GM23338 (cell line): ENCODE results near the gene CSRP2. TPM values are rescaled to one million over a fixed set of nuclear protein-coding genes. Genes with fewer than 3 reads are reported as not detected.

Experiments
- ATAC-seq: fragments of 200-7000 bp; cut with Tn5 transposase; 3 replicates; pipeline ENCODE4 v1.9.1; 2020
- DNase-seq: peaks from one replicate; pipeline ENCODE4 v3.0.0-alpha.2; 2015; ENCODE audit warnings: low spot score
- H2AFZ ChIP-seq: fragments of 200-600 bp; sonication (generic); 2 replicates; pipeline ENCODE4 v1.8.0; 2016; ENCODE audit warnings: antibody characterized with exemption, mild to moderate bottlenecking, moderate library complexity
- H3F3A ChIP-seq: fragments of 200-600 bp; sonication (generic); replicated peaks from 2 replicates; pipeline ENCODE4 v1.8.0; 2017; ENCODE audit warnings: antibody characterized with exemption, mixed run types, low read depth
- H3K27ac ChIP-seq: fragments of 200-600 bp; sonication (generic); 2 replicates; pipeline ENCODE4 v1.6.1; 2016; ENCODE audit warnings: low read depth
- H3K27me3 ChIP-seq: fragments of 200-600 bp; sonication (generic); 2 replicates; pipeline ENCODE4 v1.8.0; 2016; ENCODE audit warnings: mild to moderate bottlenecking, mixed run types, moderate library complexity; ENCODE audit not compliant: insufficient read depth
- H3K36me3 ChIP-seq: fragments of 200-600 bp; sonication (generic); 2 replicates; pipeline ENCODE4 v1.8.0; 2016; ENCODE audit warnings: mild to moderate bottlenecking; ENCODE audit not compliant: insufficient read depth
- H3K4me1 ChIP-seq: fragments of 200-600 bp; sonication (generic); 2 replicates; pipeline ENCODE4 v1.8.0; 2016; ENCODE audit warnings: mild to moderate bottlenecking, moderate library complexity; ENCODE audit not compliant: insufficient read depth
- H3K4me2 ChIP-seq: fragments of 200-600 bp; sonication (generic); 2 replicates; pipeline ENCODE4 v1.7.1; 2017; ENCODE audit warnings: mixed run types
- H3K4me3 ChIP-seq: fragments of 200-600 bp; sonication (generic); 2 replicates; pipeline ENCODE4 v1.6.1; 2016; ENCODE audit warnings: mixed run types
- H3K79me2 ChIP-seq: fragments of 200-600 bp; sonication (generic); replicated peaks from 2 replicates; pipeline ENCODE4 v1.8.0; 2017; ENCODE audit warnings: mild to moderate bottlenecking; ENCODE audit not compliant: insufficient read depth
- H3K9me2 ChIP-seq: fragments of 200-600 bp; sonication (generic); 2 replicates; pipeline ENCODE4 v1.8.0; 2017; ENCODE audit not compliant: insufficient read depth
- H4K20me1 ChIP-seq: fragments of 200-600 bp; sonication (generic); replicated peaks from 2 replicates; pipeline ENCODE4 v1.8.0; 2017; ENCODE audit warnings: mild to moderate bottlenecking; ENCODE audit not compliant: insufficient read depth
- H3K27ac Mint-ChIP-seq: 2 replicates; pipeline ENCODE4 v1.8.0; 2020; ENCODE audit warnings: inconsistent platforms, mild to moderate bottlenecking, moderate library complexity, mixed read lengths
- H3K27me3 Mint-ChIP-seq: 3 replicates; pipeline ENCODE4 v1.8.0; 2022; ENCODE audit warnings: low read depth, mild to moderate bottlenecking, moderate library complexity, mixed read lengths, inconsistent platforms; ENCODE audit not compliant: insufficient read depth, poor library complexity
- H3K36me3 Mint-ChIP-seq: 3 replicates; pipeline ENCODE4 v1.8.0; 2021; ENCODE audit warnings: low read depth, mild to moderate bottlenecking, inconsistent platforms, moderate library complexity, mixed read lengths
- H3K4me1 Mint-ChIP-seq: 3 replicates; pipeline ENCODE4 v1.8.0; 2020; ENCODE audit warnings: mild to moderate bottlenecking, inconsistent platforms, mixed read lengths
- H3K4me3 Mint-ChIP-seq: 3 replicates; pipeline ENCODE4 v1.8.0; 2021; ENCODE audit warnings: moderate library complexity, mild to moderate bottlenecking, inconsistent platforms, mixed read lengths
- H3K9me3 Mint-ChIP-seq: 3 replicates; pipeline ENCODE4 v1.8.0; 2020; ENCODE audit warnings: moderate library complexity, mild to moderate bottlenecking, inconsistent platforms, mixed read lengths
- CREB1 ChIP-seq: fragments of 250-450 bp; sonication (Bioruptor Pico); IDR thresholded peaks from 2 replicates; pipeline ENCODE4 v1.5.0; 2020; ENCODE audit warnings: low read depth, mild to moderate bottlenecking, moderate library complexity
- EZH2 ChIP-seq: fragments of 200-600 bp; sonication (generic); IDR thresholded peaks from one replicate; pipeline ENCODE4 v1.8.0; 2017; ENCODE audit warnings: antibody characterized with exemption, mild to moderate bottlenecking, low read depth; ENCODE audit not compliant: unreplicated experiment
- EZH2phosphoT487 ChIP-seq: fragments of 200-600 bp; sonication (generic); IDR thresholded peaks from one replicate; pipeline ENCODE4 v1.8.1; 2018; ENCODE audit warnings: antibody characterized with exemption; ENCODE audit not compliant: unreplicated experiment
- NANOG ChIP-seq: IDR thresholded peaks from 2 replicates; pipeline ENCODE4 v1.6.1; 2016; ENCODE audit warnings: antibody characterized with exemption, borderline replicate concordance
- POLR2AphosphoS5 ChIP-seq: IDR thresholded peaks from 2 replicates; pipeline ENCODE4 v1.6.1; 2016; ENCODE audit warnings: antibody characterized with exemption, low read depth
- STAT1 ChIP-seq: IDR thresholded peaks from one replicate; pipeline ENCODE4 v1.6.1; 2016; ENCODE audit warnings: antibody characterized with exemption; ENCODE audit not compliant: unreplicated experiment
- ZNF114 ChIP-seq: fragments of 250-450 bp; sonication (Bioruptor Pico); IDR thresholded peaks from 2 replicates; pipeline ENCODE4 v1.5.0; 2020; ENCODE audit warnings: mild to moderate bottlenecking, moderate library complexity
- ZNF331 ChIP-seq: fragments of 250-450 bp; sonication (Bioruptor Pico); IDR thresholded peaks from 2 replicates; pipeline ENCODE4 v1.5.0; 2020; ENCODE audit warnings: low read depth, mild to moderate bottlenecking, moderate library complexity
- polyA plus RNA-seq: library from polyadenylated mRNA; unstranded; fragments of >200 nt; fragmentation: Nextera tagmentation; extraction: Ambion mirVana; gene quantifications from 2 replicates; pipeline ENCODE4 v1.2.1, GENCODE V29; 2016
- total RNA-seq: library from RNA; depleted of rRNA; stranded (reverse); fragments of >200 nt; shearing (Covaris generic); gene quantifications from 2 replicates; pipeline ENCODE4 v1.2.3, GENCODE V29; 2014
- TF ChIP-seq, protein P1 (sequence below), 2 experiments: fragments of 200-600 bp in 1 of 2; sonication (generic) in 1 of 2; conservative IDR thresholded peaks; 2 replicates each; pipeline versions ENCODE4 v1.5.1 to v1.6.1; 2016 to 2017; ENCODE audit warnings: antibody characterized with exemption in 2 of 2, low read depth in 2 of 2, mild to moderate bottlenecking in 2 of 2, moderate library complexity in 1 of 2
- TF ChIP-seq, protein P2 (sequence below): IDR thresholded peaks from 2 replicates; pipeline ENCODE4 v1.6.1; 2016; ENCODE audit warnings: antibody characterized with exemption
- TF ChIP-seq, protein P3 (sequence below): fragments of 250-450 bp; sonication (Bioruptor Pico); IDR thresholded peaks from 2 replicates; pipeline ENCODE4 v1.5.0; 2020; ENCODE audit warnings: mild to moderate bottlenecking, moderate library complexity
- TF ChIP-seq, protein P4 (sequence below): IDR thresholded peaks from one replicate; pipeline ENCODE4 v1.6.1; 2018; ENCODE audit warnings: antibody characterized with exemption; ENCODE audit not compliant: unreplicated experiment

The CSRP2 gene
- total and polyA plus RNA-seq, 2 experiments from 2014 or later = 166 to 315 TPM

DNA sequence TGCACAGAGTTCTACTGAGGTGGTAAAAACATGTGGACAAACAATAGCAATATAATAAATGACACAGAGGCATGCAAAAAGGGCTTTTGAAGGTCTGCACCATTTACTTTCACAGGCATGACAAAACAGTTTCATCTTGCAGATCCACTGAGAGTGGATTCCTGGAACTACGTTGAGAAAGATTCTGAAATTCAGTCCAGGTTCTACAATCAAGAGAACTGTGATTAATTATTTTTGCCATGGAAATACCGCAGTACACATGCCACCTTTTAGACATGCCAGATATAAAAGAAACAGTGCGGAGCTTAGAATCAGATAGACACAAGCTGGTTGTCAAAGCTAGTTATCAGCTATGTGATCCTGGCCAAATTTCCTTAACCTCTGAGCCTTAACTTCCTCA is 4.8 kb downstream of the CSRP2 start:
- Mint-ChIP-seq H3K4me3 (no peak overlapping the region), H3K9me3 (no peaks in the 10 kb centered on the region), H3K27me3 (peaks cover 2% of the 10 kb centered on the region), H3K27ac (no peak overlapping the region), H3K36me3 (peaks cover 17% of the 10 kb centered on the region; the same call in 2 of the 3 replicates), H3K4me1 (peaks cover 65% of the 10 kb centered on the region)
- H3K4me2 ChIP-seq = peak overlapping the region; percentile 9; the same call in 1 of the 2 replicates
- H3K27ac ChIP-seq = no peak overlapping the region
- H3F3A ChIP-seq = peaks cover 3% of the 10 kb centered on the region; the same call in 1 of the 2 replicates
- peaks cover 83% of the 10 kb centered on the region for H3K79me2 ChIP-seq
- peaks cover 16% of the 10 kb centered on the region for H4K20me1 ChIP-seq
- no peaks in the 10 kb centered on the region for H3K36me3 ChIP-seq
- H2AFZ ChIP-seq = no peak overlapping the region
- H3K4me3 ChIP-seq = no peak overlapping the region
- no peak for DNase-seq
- TF ChIP-seq, protein P1, sequence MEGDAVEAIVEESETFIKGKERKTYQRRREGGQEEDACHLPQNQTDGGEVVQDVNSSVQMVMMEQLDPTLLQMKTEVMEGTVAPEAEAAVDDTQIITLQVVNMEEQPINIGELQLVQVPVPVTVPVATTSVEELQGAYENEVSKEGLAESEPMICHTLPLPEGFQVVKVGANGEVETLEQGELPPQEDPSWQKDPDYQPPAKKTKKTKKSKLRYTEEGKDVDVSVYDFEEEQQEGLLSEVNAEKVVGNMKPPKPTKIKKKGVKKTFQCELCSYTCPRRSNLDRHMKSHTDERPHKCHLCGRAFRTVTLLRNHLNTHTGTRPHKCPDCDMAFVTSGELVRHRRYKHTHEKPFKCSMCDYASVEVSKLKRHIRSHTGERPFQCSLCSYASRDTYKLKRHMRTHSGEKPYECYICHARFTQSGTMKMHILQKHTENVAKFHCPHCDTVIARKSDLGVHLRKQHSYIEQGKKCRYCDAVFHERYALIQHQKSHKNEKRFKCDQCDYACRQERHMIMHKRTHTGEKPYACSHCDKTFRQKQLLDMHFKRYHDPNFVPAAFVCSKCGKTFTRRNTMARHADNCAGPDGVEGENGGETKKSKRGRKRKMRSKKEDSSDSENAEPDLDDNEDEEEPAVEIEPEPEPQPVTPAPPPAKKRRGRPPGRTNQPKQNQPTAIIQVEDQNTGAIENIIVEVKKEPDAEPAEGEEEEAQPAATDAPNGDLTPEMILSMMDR (conservative IDR thresholded peaks at IDR 0.05; ENCODE audit: low read depth in 2 of 2) = no peak
- TF ChIP-seq ZNF114 (CRISPR knock-in tag) = no peak
- TF ChIP-seq, protein P2, sequence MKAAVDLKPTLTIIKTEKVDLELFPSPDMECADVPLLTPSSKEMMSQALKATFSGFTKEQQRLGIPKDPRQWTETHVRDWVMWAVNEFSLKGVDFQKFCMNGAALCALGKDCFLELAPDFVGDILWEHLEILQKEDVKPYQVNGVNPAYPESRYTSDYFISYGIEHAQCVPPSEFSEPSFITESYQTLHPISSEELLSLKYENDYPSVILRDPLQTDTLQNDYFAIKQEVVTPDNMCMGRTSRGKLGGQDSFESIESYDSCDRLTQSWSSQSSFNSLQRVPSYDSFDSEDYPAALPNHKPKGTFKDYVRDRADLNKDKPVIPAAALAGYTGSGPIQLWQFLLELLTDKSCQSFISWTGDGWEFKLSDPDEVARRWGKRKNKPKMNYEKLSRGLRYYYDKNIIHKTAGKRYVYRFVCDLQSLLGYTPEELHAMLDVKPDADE = no peak
- TF ChIP-seq NANOG = no peak
- TF ChIP-seq STAT1 = no peak
- TF ChIP-seq EZH2phosphoT487 = no peak
- TF ChIP-seq, protein P3, sequence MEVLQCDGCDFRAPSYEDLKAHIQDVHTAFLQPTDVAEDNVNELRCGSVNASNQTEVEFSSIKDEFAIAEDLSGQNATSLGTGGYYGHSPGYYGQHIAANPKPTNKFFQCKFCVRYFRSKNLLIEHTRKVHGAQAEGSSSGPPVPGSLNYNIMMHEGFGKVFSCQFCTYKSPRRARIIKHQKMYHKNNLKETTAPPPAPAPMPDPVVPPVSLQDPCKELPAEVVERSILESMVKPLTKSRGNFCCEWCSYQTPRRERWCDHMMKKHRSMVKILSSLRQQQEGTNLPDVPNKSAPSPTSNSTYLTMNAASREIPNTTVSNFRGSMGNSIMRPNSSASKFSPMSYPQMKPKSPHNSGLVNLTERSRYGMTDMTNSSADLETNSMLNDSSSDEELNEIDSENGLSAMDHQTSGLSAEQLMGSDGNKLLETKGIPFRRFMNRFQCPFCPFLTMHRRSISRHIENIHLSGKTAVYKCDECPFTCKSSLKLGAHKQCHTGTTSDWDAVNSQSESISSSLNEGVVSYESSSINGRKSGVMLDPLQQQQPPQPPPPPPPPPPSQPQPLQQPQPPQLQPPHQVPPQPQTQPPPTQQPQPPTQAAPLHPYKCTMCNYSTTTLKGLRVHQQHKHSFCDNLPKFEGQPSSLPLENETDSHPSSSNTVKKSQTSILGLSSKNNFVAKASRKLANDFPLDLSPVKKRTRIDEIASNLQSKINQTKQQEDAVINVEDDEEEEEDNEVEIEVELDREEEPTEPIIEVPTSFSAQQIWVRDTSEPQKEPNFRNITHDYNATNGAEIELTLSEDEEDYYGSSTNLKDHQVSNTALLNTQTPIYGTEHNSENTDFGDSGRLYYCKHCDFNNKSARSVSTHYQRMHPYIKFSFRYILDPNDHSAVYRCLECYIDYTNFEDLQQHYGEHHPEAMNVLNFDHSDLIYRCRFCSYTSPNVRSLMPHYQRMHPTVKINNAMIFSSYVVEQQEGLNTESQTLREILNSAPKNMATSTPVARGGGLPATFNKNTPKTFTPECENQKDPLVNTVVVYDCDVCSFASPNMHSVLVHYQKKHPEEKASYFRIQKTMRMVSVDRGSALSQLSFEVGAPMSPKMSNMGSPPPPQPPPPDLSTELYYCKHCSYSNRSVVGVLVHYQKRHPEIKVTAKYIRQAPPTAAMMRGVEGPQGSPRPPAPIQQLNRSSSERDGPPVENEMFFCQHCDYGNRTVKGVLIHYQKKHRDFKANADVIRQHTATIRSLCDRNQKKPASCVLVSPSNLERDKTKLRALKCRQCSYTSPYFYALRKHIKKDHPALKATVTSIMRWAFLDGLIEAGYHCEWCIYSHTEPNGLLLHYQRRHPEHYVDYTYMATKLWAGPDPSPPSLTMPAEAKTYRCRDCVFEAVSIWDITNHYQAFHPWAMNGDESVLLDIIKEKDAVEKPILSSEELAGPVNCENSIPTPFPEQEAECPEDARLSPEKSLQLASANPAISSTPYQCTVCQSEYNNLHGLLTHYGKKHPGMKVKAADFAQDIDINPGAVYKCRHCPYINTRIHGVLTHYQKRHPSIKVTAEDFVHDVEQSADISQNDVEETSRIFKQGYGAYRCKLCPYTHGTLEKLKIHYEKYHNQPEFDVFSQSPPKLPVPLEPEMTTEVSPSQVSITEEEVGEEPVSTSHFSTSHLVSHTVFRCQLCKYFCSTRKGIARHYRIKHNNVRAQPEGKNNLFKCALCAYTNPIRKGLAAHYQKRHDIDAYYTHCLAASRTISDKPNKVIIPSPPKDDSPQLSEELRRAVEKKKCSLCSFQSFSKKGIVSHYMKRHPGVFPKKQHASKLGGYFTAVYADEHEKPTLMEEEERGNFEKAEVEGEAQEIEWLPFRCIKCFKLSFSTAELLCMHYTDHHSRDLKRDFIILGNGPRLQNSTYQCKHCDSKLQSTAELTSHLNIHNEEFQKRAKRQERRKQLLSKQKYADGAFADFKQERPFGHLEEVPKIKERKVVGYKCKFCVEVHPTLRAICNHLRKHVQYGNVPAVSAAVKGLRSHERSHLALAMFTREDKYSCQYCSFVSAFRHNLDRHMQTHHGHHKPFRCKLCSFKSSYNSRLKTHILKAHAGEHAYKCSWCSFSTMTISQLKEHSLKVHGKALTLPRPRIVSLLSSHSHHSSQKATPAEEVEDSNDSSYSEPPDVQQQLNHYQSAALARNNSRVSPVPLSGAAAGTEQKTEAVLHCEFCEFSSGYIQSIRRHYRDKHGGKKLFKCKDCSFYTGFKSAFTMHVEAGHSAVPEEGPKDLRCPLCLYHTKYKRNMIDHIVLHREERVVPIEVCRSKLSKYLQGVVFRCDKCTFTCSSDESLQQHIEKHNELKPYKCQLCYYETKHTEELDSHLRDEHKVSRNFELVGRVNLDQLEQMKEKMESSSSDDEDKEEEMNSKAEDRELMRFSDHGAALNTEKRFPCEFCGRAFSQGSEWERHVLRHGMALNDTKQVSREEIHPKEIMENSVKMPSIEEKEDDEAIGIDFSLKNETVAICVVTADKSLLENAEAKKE (CRISPR knock-in tag) = no peak
- TF ChIP-seq EZH2 = no peak
- no peak for TF ChIP-seq ZNF331
- TF ChIP-seq POLR2AphosphoS5 = no peak
- no peak for TF ChIP-seq CREB1 (CRISPR knock-in tag)
- TF ChIP-seq, protein P4, sequence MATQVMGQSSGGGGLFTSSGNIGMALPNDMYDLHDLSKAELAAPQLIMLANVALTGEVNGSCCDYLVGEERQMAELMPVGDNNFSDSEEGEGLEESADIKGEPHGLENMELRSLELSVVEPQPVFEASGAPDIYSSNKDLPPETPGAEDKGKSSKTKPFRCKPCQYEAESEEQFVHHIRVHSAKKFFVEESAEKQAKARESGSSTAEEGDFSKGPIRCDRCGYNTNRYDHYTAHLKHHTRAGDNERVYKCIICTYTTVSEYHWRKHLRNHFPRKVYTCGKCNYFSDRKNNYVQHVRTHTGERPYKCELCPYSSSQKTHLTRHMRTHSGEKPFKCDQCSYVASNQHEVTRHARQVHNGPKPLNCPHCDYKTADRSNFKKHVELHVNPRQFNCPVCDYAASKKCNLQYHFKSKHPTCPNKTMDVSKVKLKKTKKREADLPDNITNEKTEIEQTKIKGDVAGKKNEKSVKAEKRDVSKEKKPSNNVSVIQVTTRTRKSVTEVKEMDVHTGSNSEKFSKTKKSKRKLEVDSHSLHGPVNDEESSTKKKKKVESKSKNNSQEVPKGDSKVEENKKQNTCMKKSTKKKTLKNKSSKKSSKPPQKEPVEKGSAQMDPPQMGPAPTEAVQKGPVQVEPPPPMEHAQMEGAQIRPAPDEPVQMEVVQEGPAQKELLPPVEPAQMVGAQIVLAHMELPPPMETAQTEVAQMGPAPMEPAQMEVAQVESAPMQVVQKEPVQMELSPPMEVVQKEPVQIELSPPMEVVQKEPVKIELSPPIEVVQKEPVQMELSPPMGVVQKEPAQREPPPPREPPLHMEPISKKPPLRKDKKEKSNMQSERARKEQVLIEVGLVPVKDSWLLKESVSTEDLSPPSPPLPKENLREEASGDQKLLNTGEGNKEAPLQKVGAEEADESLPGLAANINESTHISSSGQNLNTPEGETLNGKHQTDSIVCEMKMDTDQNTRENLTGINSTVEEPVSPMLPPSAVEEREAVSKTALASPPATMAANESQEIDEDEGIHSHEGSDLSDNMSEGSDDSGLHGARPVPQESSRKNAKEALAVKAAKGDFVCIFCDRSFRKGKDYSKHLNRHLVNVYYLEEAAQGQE = no peak
- peaks cover 40% of the 10 kb centered on the region for H3K4me1 ChIP-seq
- H3K9me2 ChIP-seq = no peaks in the 10 kb centered on the region
- no peak for ATAC-seq
- H3K27me3 ChIP-seq = no peaks in the 10 kb centered on the region
